ENCODE results near the gene KRT72.

The KRT72 gene

DNA sequence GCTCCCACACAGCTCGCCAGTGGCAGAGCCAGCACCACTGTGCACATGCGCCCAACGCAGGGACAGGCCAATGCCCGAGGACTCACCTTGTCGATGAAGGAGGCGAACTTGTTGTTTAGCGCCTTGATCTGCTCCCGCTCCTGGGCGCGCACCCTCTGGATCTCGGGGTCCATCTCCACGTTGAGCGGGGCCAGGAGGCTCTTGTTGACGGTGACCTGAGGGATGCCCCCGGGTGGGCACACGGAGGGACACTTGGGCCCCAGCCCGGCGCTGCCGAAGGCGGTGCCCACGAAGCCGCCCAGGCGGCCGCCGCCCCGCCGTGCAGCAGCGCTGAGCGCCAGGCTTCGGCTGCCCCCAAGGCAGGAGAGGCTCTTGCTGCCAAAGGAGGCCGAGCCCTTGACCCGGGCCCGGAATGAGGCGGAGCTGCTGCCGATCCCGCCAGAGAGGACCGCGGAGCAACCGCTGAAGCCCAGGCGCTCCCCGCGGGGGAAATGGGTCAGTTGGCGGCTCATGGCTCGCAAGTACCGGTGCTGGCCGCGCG, at the start of gene KRT72:
KRT72 (minus strand) TSS at position 523 of the 541 bp plus-strand sequence; CDS start at position 512, 11 bp downstream.
- no peak for DNase-seq (ENCODE audit: low read depth)

GRCh38 chr12:52650520-52651081, 49.3 kb upstream of the KRT72 start:
- no peak for DNase-seq (ENCODE audit: low read depth)

- no peak for DNase-seq (ENCODE audit: low read depth)
These were observed 47.8 kb upstream of the KRT72 start for GRCh38 chr12:52649066-52649465.

GRCh38 chr12:52648012-52648550, 46.8 kb upstream of the KRT72 start:
- DNase-seq (ENCODE audit: low read depth) = no peak

- no peak for DNase-seq (ENCODE audit: low read depth)
These were observed 46.3 kb upstream of the KRT72 start for GRCh38 chr12:52647601-52648000.

GRCh38 chr12:52646613-52647012, 45.4 kb upstream of the KRT72 start:
- DNase-seq (ENCODE audit: low read depth) = no peak

DNA sequence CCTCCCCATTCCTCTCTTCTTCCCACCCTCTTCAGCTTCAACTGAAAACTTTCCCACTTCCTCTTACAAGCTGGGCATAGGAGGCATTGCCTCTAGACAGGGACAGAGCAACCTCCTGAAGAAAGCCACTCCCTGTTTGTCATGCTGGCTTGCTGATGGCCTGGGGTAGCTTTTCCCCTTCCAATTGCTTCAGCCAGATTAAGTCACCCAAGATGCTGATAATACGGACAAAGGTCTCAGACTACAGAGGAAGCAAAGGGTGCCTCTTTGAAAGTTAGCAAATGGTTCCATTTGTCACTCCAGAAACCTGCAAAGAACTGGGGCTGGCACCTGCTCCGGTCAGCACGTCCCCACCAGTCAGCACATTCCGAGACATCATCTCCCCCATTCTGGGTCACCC, 44.7 kb upstream of the KRT72 start:
- no peak for DNase-seq (ENCODE audit: low read depth)

DNA sequence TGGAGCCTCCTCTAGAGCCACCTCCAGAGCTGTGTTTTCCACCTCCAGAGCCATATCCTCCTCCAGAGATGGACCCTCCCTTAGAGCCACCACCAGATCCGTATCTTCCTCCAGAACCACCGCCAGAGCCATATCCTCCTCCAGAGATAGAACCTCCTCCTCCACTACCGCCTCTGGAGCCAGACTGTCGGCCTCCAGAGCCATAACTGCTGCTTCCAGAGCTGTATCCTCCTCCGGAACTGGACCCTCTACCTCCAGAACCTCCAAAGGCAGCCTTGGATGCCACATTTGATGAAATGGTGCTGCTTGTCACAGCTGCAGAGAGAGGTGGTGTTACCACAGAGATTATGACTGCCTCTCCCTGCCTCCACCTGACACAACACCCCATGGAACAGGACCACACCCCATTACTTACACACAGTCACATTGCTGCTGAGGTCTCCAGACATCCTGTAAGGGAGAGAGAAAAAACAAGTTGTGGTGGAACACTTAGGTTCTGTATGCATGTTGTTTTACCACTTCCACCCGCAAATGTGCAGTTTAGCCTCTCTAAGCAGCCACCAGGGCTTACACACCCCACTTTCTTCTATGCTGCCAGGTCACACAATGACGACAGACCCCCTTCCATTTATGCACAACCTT, 44.0 kb upstream of the KRT72 start:
- DNase-seq (ENCODE audit: low read depth) = no peak

DNA sequence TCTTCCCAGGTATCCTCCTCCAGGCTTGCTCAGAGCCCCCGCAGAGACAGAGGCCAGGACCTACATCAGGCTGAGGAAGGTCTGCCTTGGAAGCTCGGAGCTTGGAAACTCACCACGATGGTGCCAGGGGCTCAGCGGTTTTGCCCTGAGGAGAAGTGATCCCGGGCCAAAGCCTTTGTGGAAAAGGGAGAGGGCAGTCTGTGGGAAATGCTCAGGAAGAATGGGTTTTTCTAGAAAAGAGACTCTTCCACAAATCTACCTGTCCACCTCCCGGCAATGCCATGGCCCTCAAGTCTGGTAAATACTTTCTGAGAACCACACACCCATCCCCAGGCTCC, 42.8 kb upstream of the KRT72 start:
- no peak for DNase-seq (ENCODE audit: low read depth)

DNA sequence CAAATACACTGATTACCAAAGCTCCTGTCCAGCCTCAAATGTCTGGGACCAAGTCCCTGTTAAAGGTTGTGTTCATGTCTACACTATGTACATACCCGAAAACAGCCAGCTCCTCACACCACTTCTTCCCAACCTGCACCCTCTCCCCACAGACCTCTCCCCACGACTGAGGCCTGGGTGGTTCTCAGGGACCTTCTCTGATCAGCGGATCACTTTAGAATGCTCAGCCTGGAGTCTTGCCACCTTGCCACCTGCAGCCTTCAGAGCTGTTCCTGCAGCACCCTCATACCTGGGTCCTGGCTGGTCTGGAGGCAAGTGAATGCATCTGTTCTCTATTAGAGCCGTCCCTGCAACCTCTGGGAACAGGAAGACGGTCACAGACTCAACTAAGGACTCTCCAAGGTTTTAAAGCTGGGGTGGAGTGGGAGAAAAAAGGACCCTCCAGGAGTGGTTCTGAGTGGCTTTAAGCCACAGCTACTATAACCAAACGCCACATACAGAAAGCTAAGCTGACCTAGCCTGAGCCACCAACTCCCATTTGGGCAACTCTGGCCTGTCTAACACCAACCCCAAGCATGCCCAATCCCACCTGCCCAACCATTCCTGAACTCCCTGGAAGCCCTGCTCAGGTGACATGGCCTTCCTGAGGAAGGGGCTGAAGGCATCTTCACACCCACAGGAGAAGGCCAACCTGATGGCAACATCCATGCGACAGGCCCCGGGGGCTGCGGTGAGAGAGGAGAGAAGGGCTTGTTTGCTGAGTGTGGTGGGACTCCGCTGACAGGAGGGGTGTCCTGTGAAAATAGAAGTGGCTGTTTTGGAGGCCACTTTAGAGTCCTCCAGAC, 42.2 kb upstream of the KRT72 start:
- DNase-seq (ENCODE audit: low read depth) = no peak

DNA sequence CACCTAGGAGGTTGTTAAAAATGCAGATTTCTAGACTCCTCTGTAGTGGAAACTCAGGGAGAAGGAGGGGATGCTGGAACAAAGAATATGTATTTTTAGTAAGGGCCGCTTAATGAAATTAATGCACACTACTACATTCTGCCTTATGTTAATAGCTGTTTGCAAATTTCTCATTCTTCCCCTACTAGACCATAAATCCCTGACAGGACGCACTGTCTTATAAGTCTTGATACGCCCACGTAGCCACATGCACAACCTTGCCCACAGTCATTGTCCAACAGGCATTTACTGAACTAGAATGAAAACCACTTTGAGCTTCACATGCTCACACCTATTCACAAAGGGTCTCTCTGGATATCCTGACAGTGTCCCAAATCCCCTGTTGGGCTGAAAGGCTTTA, 40.2 kb upstream of the KRT72 start:
- no peak for DNase-seq (ENCODE audit: low read depth)

- no peak for DNase-seq (ENCODE audit: low read depth)
These were observed 36.0 kb upstream of the KRT72 start for GRCh38 chr12:52637299-52637698.

DNA sequence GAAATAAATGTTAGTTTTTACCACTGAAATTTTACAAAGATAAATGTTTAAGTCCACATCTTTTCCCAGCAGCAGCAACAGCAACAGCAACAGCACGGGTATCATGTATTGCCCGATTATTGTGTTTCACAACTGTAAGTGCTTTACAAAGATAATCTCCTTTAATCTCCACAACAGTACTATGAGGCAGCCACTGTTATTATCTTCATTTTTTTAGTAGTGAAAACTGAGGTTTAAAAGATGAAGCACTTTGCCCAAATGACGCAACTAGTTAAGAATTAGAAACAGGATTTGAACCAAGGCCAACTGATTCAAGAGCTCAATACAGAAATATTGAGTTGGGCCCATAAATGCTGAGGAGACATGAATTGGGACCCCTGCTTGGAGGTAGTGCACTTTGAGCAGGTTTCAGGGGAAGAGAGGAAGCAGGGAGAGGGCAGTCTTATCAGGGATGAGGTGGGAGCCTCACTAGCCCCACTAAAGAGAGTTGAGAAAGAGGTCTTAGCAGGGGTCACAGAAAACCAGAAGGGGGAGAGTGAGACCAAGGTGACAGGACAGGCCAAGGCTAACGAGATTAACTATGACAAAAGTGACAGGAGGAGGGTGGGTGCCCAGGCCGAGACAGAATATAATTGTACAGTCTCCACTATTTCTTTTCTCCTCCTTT, 35.5 kb upstream of the KRT72 start:
- peak; percentile 10 for DNase-seq (ENCODE audit: low read depth)

- DNase-seq (ENCODE audit: low read depth) = no peak
These were observed 34.9 kb upstream of the KRT72 start for GRCh38 chr12:52636189-52636588.

- no peak for DNase-seq (ENCODE audit: low read depth)
These were observed 33.2 kb upstream of the KRT72 start for GRCh38 chr12:52634266-52635056.

DNA sequence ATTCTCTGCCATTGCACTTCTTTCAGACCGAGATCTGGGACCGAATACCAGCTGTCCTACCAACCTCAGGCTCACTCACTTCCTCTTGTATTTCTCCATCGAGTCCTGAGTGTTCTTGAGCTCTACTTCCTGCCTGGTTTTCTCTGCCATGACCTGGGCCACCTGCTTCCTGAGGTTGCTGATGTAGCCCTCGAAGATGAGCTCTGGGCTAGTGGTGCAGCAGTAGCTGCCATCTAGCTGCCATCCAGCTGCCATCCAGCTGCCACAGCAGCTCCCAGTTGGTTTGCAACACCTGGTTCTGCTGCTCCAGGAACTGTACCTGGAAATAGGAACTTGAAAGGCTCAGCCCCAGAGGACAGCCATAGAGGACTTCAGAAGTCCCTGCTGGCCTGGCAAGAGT, 32.1 kb upstream of the KRT72 start:
- no peak for DNase-seq (ENCODE audit: low read depth)

GRCh38 chr12:52632656-52633055, 31.4 kb upstream of the KRT72 start:
- DNase-seq (ENCODE audit: low read depth) = no peak

GRCh38 chr12:52631676-52632459, 30.6 kb upstream of the KRT72 start:
- no peak for DNase-seq (ENCODE audit: low read depth)

DNA sequence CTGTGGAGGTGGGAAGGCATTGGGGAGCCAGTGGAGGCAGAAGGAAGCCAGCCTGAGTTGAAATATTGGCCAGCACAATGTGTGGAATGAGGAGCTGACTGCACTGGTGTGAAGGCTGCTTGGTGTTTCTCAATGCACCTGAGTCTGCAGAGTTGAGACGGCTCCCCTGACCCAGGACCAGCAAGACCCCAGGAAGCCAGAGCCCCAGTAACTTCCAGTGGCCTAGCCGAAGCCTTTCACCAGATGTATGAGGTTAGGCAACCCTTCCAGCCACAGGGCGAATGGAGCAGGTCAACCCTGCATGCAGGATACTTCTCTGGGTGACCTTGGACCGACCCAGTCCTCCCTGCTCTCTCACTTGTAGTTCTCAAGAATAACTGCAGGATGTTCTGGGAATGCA, 30.0 kb upstream of the KRT72 start:
- no peak for DNase-seq (ENCODE audit: low read depth)

GRCh38 chr12:52630599-52631200, 29.4 kb upstream of the KRT72 start:
- DNase-seq (ENCODE audit: low read depth) = no peak
